ENCODE results near the gene ICAM1. TPM values are rescaled to one million over a fixed set of nuclear protein-coding genes. Genes with fewer than 3 reads are reported as not detected.

Gene ICAM1
- total RNA-seq, 1 experiment from 2014 or later = 2.3 TPM

GRCh38 chr19:10329555-10329954 is 58.6 kb downstream of the ICAM1 start:
- Histone ChIP-seq H3K4ac (ENCODE audit: low read depth, low read length) (no peak overlapping the region), H2BK120ac (ENCODE audit: low read depth, low read length, poor library complexity, severe bottlenecking) (no peak overlapping the region), H4K5ac (ENCODE audit: insufficient read length, low read depth, low read length) (no peak overlapping the region), H3K18ac (ENCODE audit: insufficient read length, low read depth, low read length) (no peak overlapping the region), H3K79me1 (ENCODE audit: insufficient read depth, low read depth, low read length, poor library complexity, severe bottlenecking) (peaks cover 4% of the 10 kb centered on the region), H2BK5ac (ENCODE audit: insufficient read length, low read length) (no peak overlapping the region), H3K79me2 (ENCODE audit: insufficient read depth, low read length) (peaks cover 8% of the 10 kb centered on the region; the same call in 1 of the 2 replicates), H4K20me1 (ENCODE audit: control insufficient read depth, insufficient read depth, insufficient read length) (no peaks in the 10 kb centered on the region), H3K56ac (ENCODE audit: insufficient read length, low read depth, low read length) (no peak overlapping the region), H4K8ac (replicated peaks; ENCODE audit: insufficient read length, low read depth, low read length) (no peak overlapping the region), H3K9ac (ENCODE audit: extremely low read depth, insufficient read length, low read length) (no peak overlapping the region), H3K4me1 (ENCODE audit: insufficient read depth, low read length) (no peaks in the 10 kb centered on the region), H3K23ac (ENCODE audit: insufficient read length, low read depth, low read length) (no peak overlapping the region), H4K91ac (ENCODE audit: insufficient read length, low read depth, low read length) (no peak overlapping the region), H3K27me3 (ENCODE audit: insufficient read depth, low read length) (no peaks in the 10 kb centered on the region; the same call in 1 of the 2 replicates), H3K4me2 (ENCODE audit: insufficient read depth, insufficient read length, low read length) (no peak overlapping the region), H2BK15ac (ENCODE audit: low read depth, low read length) (no peak overlapping the region), H2BK20ac (ENCODE audit: low read depth, low read length, poor library complexity, severe bottlenecking) (no peak overlapping the region), H3K14ac (ENCODE audit: insufficient read depth, low read length) (no peak overlapping the region), H3K27ac (ENCODE audit: insufficient read length, low read depth, low read length) (no peak overlapping the region), H3K23me2 (ENCODE audit: insufficient read length, low read depth, low read length, poor library complexity, severe bottlenecking) (peaks cover 18% of the 10 kb centered on the region), H2BK12ac (ENCODE audit: insufficient read length, low read depth, low read length) (no peak overlapping the region), H3K9me3 (ENCODE audit: control insufficient read depth, low read depth, low read length) (no peaks in the 10 kb centered on the region), H2AK5ac (ENCODE audit: insufficient read length, low read length) (no peak overlapping the region), H3T11ph (ENCODE audit: low read length) (no peak overlapping the region), H2AFZ (ENCODE audit: low read length) (no peak overlapping the region)
- Mint-ChIP-seq H3K9me3 (no peaks in the 10 kb centered on the region; a peak in 1 of 5 replicates), H3K27ac (peak overlapping the region in 1 of 3 experiments; percentile 44; a peak in 1 of 7 replicates), H3K36me3 (ENCODE audit: insufficient read depth in 1 of 3, low read depth in 3 of 3) (peaks cover 15 to 64% (median 49%) of the 10 kb centered on the region in 3 experiments; a peak in 6 of 7 replicates), H3K27me3 (ENCODE audit: low read depth) (no peaks in the 10 kb centered on the region; the same call in 1 of the 2 replicates), H3K4me3 (no peak overlapping the region), H3K4me1 (peaks cover 12 to 16% of the 10 kb centered on the region in 2 experiments)
- no peak for TF ChIP-seq CTCF (conservative IDR thresholded peaks at IDR 0.05)
- DNase-seq = no peak
- WGBS (ENCODE audit: extremely low coverage, insufficient read length, low lambda C conversion rate) = no CpG with 5 or more reads among the region's 13 CpGs
